HG03565 (cell line): ENCODE measurements around the gene COBLL1.
"Not testable (repeated sequence)": the region's sequence is repeated elsewhere in the genome, so short reads cannot be mapped to it uniquely, and the experiment has no call there.

ENCODE experiments used
- ATAC-seq: cut with Tn5 transposase; IDR thresholded peaks from one replicate; pipeline ENCODE4 v1.9.1; 2021; ENCODE audit warnings: mild to moderate bottlenecking, moderate library complexity; ENCODE audit not compliant: unreplicated experiment

Gene COBLL1

GRCh38 chr2:164722616-164723338 lies 118.8 kb downstream of the COBLL1 start:
- no peak for ATAC-seq

- ATAC-seq = no peak
Observed at GRCh38 chr2:164721430-164721829, 120.2 kb downstream of the COBLL1 start.

DNA sequence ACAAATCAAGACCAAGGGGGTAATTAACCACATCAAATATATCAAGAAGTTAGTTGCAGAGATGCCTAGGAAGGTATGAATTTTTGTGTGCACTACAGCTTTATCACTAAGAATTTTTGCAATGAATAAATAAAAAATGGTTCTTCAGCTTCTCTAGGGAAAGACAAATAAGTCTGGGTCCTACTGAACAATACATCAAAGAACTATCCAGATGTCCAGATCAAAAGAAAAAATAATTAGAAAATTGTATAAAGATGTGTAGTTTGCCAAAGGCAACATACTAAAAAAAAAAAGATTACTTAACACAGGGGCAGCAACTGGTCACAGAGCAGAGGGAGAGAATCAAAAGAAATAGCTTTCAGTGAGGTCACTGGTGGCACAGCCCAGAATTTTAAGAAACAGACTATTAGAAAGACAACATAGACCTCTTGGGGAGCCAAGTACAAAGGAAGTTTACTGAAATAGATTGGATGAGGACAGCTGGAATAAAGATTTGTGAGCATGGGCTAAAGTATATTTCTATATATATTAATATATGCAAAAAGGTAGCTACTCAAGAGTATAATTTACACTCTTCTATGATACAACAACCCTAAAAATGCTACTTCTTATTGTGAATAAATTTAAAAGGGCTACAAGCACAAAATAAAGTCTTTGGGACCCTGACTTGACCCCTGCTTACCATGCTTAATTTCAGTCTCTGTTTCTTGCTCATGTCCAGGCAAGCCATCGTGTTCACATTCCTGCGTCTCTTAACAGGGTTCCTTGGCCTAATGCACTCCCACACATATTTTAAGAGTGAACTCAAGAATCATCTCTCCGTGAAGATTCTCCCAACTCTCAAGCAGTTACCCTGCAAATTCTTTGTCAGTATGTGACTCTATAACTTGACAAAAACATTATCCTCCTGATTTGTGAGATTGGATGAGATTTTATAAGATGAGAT lies 121.4 kb downstream of the COBLL1 start:
- ATAC-seq = no peak

GRCh38 chr2:164717000-164717803 lies 124.4 kb downstream of the COBLL1 start:
- ATAC-seq = no peak

- no peak for ATAC-seq
Observed at GRCh38 chr2:164714471-164714870, 127.2 kb downstream of the COBLL1 start.

GRCh38 chr2:164711766-164712138 lies 129.9 kb downstream of the COBLL1 start:
- ATAC-seq = no peak

GRCh38 chr2:164710837-164711765 lies 130.5 kb downstream of the COBLL1 start:
- no peak for ATAC-seq

DNA sequence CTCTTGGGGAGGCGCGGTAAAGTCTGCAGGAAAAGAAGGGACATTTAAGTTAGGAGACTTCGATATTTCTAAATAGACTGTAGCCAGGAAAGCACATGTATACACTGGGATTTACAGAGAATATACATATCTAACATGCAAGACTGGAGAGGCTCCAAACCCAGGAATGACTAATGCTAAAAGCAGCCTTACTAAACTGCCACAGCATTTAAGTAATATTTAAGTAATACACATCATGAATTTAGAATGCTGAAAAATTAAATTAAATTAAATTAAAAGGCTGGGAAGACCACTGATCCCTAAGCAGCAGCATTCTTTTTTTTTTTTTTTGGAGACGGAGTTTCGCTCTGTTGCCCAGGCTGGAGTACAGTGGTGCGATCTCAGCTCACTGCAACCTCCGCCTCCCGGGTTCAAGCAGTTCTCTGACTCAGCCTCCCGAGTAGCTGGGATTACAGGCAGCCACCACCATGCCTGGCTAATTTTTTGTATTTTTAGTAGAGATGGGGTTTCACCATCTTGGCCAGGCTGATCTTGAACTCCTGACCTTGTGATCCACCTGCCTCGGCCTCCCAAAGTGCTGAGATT lies 131.3 kb downstream of the COBLL1 start:
- not testable (repeated sequence) for ATAC-seq

- no peak for ATAC-seq
Observed at GRCh38 chr2:164706522-164706921, 135.1 kb downstream of the COBLL1 start.

DNA sequence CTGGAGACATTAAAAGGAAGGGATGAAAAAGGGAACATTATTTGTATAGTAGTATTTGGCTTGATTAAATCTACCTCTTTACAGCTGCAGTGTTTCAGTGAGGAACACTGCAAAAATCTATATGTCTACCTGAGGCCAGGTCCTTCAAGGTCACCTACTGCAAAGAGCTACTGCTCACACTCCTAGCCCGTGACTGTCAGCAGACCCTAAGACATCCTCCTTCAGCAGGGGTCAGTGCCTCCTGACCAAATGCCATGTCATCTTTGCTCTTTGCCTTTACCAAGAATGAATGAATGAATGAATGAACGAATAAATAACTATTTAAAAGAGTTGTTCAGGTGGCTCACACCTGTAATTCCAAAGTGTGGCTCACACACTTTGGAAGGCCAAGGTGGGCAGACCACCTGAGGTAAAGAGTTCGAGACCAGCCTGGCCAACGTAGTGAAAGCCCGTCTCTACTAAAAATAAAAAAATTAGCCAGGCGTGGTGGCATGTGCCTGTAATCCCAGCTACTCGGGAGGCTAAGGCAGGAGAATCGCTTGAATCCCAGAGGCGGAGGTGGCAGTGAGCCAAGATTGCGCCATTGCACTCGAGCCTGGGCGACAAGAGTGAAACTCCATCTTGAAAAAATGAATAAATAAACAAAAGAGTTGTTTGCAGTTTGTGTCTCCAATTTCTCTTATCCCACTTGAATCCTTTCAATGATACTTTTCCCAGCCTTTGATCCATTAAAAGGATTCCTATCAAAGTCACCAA lies 136.0 kb downstream of the COBLL1 start:
- no peak for ATAC-seq

DNA sequence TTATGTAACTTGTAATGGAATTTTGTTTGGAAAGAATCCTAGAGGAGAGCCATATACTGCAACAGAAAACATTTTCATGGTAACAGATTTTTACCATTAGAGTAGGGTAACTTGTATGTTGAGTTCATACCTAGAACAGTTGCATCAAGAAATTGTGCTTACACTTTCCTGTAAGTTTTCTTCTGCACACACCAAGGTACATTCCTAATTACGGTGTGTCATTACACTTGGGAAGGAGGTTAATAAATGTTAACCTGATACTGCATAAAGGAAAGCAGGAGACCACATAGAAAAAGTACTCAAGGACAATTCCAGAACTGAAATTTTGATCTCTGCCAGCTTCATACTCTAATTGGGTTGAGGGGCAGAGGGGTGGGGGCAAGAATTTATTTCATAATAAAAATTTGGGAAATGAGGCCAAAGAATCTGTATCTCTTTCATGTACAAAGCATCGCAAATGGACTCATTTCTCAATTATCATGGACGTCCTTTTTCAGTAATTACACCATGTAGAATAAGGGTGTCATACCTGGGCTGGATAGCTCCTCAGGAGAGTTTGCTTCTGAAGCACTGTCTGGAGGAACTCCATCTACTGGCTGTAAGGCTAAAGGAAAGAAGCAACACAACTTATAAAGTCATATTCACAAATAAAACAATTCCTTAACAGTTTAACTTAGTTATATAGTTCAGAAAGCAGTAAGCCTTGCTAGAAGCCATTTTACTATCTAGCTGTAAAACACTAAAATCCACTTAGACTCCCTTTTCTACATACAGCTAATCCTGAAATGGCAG lies 137.5 kb downstream of the COBLL1 start:
- ATAC-seq = no peak

DNA sequence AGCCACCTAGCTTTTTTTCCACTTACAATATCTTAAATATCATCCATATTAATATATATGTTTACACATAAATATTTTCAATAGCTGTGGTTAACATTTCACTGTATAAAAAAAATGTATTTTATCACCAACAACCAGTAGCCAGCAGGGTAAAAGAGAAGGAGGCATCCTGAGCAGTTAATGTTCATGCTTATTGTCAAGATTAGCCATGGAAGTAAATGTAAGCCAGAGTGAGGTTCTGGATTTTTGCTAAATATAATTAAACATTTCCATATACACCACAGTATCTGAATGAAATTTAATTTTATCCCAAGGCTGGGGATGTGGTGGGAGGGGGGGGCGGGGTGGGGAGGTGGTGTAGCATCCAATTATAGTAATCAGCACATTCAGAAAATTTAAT lies 140.1 kb downstream of the COBLL1 start:
- ATAC-seq = no peak

- no peak for ATAC-seq
Observed at GRCh38 chr2:164700390-164700789, 141.2 kb downstream of the COBLL1 start.

GRCh38 chr2:164697688-164698461 lies 143.7 kb downstream of the COBLL1 start:
- no peak for ATAC-seq

GRCh38 chr2:164696634-164697033 lies 145.0 kb downstream of the COBLL1 start:
- no peak for ATAC-seq

- ATAC-seq = no peak
Observed at GRCh38 chr2:164694275-164694695, 147.3 kb downstream of the COBLL1 start.

GRCh38 chr2:164693834-164694233 lies 147.8 kb downstream of the COBLL1 start:
- ATAC-seq = no peak
